Mammary epithelial cell (primary cell): Measurements from ENCODE around the gene FUT9.

ENCODE experiments used
- EZH2 ChIP-seq: IDR thresholded peaks from 2 replicates; pipeline ENCODE4 v1.6.1; 2012; ENCODE audit warnings: low read length, inconsistent platforms, borderline replicate concordance
- TF ChIP-seq, protein P1 (sequence below), 2 donors: IDR thresholded peaks in 1 of 2; conservative IDR thresholded peaks in 1 of 2; 2 replicates each; pipeline ENCODE4 v1.5.1; 2011 to 2012; ENCODE audit warnings: inconsistent platforms in 2 of 2, low read length in 2 of 2, mild to moderate bottlenecking in 2 of 2, control low read depth in 1 of 2, low read depth in 1 of 2; ENCODE audit not compliant: insufficient read depth in 1 of 2; ENCODE audit errors: extremely low read depth in 1 of 2

DNA sequence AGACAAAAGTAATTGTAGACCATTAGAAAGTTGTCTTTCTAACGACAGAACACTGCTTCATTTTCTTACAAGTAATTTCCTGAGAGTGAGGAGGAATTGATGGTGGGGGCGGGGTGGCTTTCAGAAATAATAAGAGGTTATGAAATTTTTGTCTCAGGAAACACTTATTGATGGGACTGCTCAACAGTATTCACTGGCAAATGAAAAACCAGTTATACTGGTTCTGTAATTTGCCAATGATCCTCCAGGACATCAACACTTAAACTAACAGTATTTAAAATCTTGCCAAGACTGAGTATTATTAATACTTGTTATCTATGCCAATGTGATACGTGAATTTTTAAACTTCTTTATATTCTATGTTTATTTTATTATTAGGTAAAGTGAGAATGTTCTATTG, 41.8 kb upstream of the FUT9 start:
- TF ChIP-seq, protein P1, sequence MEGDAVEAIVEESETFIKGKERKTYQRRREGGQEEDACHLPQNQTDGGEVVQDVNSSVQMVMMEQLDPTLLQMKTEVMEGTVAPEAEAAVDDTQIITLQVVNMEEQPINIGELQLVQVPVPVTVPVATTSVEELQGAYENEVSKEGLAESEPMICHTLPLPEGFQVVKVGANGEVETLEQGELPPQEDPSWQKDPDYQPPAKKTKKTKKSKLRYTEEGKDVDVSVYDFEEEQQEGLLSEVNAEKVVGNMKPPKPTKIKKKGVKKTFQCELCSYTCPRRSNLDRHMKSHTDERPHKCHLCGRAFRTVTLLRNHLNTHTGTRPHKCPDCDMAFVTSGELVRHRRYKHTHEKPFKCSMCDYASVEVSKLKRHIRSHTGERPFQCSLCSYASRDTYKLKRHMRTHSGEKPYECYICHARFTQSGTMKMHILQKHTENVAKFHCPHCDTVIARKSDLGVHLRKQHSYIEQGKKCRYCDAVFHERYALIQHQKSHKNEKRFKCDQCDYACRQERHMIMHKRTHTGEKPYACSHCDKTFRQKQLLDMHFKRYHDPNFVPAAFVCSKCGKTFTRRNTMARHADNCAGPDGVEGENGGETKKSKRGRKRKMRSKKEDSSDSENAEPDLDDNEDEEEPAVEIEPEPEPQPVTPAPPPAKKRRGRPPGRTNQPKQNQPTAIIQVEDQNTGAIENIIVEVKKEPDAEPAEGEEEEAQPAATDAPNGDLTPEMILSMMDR (conservative IDR thresholded peaks at IDR 0.05 in 1 of 2, IDR thresholded peaks at IDR 0.05 in 1 of 2; ENCODE audit: extremely low read depth in 1 of 2, insufficient read depth in 1 of 2, low read depth in 1 of 2, low read length in 2 of 2), result no peak
- no peak for TF ChIP-seq EZH2
